ENCODE measurements around the gene TCAIM.
"Not testable (repeated sequence)": the region's sequence is repeated elsewhere in the genome, so short reads cannot be mapped to it uniquely, and the experiment has no call there.

The TCAIM gene

GRCh38 chr3:44346590-44346989, 8.0 kb downstream of the TCAIM start:
- DNase-seq (ENCODE audit: low read depth): not testable (repeated sequence)

DNA sequence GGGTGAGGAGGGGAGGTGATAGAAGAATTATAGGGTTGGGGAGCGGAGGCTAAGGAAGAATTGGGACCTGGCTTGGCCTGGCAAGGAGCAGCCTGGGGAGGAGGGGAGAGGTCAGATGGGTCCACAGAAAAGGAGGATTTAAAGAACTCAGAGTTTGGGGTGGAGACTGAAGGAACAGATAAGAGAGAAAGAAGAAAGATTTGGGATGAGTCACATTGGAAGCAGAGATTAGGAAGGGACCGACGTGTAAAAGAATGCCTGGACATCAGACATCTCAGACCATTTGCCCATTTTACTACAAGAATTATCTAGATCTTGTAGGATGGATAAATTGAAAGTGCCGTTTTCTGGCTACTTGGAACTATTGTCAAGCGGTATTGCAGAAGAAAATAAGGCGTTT, 10.4 kb downstream of the TCAIM start:
- DNase-seq (ENCODE audit: low read depth): no peak

DNA sequence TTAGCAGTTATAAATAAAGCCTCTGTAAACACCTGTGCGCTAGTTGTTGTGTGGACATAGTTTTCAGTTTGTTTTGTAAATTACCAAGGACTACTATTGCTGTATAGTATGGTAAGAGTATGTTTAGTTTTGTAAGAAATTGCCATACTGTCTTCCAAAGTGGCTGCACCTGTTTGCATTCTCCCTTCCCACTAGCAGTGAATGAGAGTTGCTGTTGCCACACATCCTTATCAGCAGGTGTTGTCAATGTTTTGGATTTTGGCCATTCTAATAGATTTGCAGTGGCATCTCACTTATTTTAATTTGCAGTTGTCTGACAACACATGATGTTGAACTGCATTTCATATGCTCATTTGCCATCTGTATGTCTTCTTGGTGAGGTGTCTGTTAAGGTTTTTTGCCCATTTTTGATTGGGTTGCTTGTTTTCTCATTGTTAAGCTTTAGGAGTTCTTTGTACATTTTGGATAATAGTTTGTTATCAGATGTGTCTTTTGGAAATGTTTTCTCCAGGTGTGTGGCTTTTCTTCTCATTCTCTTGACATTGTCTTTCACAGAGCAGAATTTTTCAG, 14.9 kb downstream of the TCAIM start:
- no peak for DNase-seq (ENCODE audit: low read depth)

- no peak for DNase-seq (ENCODE audit: low read depth)
These were observed 16.9 kb downstream of the TCAIM start for GRCh38 chr3:44355362-44356033.

DNA sequence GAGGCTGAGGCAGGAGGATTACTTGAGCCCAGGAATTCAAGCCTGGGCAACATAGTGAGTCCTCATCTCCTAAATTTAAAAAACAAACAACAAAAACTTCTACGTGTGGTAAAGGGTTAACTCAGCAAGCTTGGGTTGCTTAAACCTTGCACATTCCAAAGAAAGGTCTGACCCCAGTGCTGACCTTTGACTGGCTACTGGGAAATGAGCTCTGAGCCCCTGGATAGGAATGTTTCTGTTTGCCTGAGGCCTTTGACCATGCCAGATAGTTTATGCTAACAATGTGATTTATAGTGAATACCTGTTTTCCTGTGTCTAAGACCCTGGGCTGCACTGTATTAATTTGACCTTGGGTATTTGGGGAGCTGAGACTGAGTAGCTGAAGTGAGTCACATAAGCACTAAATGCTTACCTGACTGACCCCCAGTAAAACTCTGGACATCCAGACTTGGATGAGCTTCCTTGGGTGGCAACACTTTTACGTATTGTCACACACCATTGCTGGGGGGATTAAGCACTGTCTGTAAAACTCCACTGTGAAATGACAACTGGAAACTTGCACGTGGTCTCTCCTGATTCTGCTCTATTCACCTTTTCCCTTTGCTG, 20.7 kb downstream of the TCAIM start:
- DNase-seq (ENCODE audit: low read depth): no peak

GRCh38 chr3:44363591-44363990, 25.0 kb downstream of the TCAIM start:
- DNase-seq (ENCODE audit: low read depth): no peak

DNA sequence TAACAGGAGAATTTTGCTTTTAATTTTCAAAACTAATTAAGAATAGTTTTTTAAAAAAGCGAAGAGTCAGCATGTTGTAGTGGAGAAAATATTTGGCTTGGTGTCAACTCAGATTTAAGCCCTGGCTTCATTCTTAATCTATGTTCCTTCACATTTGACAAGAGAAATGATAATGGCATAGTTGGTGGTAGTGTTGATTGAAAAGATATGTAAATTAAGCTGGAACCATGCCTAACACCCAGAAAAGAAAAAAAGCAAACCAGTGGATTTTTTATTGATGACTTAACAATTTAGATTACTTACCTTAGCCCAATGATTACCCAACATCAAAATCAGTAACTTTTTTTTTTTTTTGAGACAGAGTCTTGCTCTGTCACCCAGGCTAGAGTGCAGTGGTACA, 27.4 kb downstream of the TCAIM start:
- no peak for DNase-seq (ENCODE audit: low read depth)

GRCh38 chr3:44375450-44375849, 36.9 kb downstream of the TCAIM start:
- no peak for DNase-seq (ENCODE audit: low read depth)

DNA sequence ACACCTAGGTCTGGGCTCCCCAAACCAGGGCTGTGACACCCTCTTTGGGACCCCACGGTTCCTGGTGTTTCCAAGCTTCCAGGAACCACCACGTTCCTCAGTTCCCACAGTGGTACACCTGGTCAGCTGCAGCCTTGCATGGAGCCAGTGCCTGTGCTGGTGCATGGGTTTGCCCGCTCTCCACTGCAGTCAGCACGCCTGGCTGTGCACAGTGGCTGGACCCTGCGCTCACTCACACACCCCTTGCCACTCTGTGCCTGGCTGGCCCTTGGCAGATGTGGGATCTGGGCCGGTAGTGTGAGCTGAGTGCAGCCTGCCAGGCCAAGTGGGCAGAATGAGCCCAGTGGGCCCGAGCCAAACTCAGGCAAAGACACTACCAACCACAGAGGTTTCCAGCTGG, 48.8 kb downstream of the TCAIM start:
- no peak for DNase-seq (ENCODE audit: low read depth)

DNA sequence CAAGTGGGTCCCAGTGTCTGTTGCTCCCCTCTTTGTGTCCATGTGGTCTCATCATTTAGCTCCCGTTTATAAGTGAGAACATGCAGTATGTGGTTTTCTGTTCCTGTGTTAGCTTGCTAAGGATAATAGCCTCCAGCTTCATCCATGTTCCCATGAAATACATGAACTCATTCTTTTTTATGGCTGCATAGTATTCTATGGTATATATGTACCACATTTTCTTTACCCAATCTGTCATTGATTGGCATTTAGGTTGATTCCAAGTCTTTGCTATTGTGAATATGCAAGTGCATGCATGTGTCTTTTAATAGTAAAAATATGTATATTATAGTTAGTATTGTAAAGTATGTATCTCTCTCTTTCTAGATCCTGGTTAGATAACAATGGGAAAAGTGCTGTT, 53.9 kb downstream of the TCAIM start:
- DNase-seq (ENCODE audit: low read depth): no peak

- DNase-seq (ENCODE audit: low read depth): no peak
These were observed 57.1 kb downstream of the TCAIM start for GRCh38 chr3:44395714-44396113.

DNA sequence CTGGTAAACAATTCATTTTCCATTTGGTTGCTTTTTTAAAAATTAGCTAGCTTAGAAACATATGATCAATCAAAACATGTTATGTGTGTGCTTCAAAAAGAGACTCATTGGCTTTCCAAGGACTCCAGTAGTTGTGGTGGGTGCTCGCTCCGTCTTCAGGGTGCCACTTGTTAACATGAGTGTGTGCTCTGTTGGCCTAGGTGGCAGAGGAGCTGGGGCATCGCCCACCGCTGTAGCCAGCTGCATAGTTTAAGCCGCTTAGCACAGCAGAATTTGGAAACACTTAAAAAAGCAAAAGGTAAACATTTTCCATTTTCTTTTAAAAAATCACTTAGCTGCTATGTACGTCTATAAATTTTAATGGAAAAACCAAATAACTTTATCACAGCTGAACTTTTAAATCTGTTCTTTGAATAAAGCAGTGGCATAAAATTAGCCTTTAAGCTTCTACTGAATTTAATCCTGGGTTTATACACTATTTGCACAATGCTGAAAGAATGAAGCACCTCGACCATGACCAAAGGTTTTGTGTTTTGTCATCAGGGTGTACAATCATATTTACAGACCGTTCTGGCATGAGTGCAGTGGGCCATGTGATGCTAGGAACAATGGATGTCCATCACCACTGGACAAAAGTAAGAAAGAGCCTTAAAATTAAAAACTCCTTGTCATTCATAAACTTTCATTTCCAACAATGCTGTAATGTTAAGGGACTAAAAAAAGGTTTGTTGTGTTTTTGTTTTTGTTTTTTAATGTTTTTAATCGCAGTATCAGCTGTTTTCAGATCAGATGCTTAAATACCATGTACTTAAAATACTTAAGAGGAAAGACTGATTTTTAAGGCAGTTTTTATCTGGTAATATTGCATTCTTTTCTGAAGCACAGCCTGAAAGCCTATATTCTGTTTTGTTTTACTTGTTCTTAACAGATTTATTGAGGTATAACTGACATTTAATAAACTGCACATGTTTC, 57.9 kb downstream of the TCAIM start:
- no peak for DNase-seq (ENCODE audit: low read depth)

DNA sequence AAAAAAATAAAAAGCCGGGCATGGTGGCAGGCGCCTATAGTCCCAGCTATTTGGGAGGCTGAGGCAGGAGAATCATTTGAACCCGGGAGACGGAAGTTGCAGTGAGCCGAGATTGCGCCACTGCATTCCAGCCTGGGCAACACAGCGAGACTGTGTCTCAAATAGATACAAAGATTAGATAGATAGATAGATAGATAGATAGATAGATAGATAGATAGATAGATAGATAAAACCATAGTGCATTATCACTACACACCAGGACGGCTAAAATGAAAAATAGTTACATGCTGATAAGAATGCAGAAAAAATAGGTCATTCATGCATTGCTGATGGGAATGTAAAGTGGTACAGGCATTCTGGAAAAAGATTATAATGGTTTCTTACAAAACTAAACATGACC, 59.7 kb downstream of the TCAIM start:
- DNase-seq (ENCODE audit: low read depth): not testable (repeated sequence)

GRCh38 chr3:44398853-44399252, 60.3 kb downstream of the TCAIM start:
- no peak for DNase-seq (ENCODE audit: low read depth)

GRCh38 chr3:44400771-44401170, 62.2 kb downstream of the TCAIM start:
- no peak for DNase-seq (ENCODE audit: low read depth)

DNA sequence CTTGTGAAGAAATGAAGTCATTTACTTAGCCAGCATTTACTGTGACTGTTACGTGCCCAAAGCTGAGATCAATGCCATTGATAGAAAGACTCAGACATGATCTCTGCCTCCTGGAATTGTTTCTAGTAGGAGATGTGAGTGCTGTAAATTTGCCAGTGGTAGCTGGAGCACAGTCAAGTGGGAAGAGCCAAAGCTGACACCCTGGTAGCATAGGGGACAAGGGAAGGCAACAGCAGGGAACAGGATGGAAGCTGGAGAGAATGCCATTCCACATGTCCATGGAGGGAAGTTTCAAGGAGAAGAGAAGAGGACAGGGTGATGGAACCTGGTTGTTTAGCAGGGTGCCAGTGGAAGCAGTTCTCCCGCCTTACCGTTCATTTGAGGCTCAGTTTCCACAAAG, 64.0 kb downstream of the TCAIM start:
- DNase-seq (ENCODE audit: low read depth): no peak

GRCh38 chr3:44409640-44410410, 71.3 kb downstream of the TCAIM start:
- no peak for DNase-seq (ENCODE audit: low read depth)

- no peak for DNase-seq (ENCODE audit: low read depth)
These were observed 72.6 kb downstream of the TCAIM start for GRCh38 chr3:44411031-44411645.

DNA sequence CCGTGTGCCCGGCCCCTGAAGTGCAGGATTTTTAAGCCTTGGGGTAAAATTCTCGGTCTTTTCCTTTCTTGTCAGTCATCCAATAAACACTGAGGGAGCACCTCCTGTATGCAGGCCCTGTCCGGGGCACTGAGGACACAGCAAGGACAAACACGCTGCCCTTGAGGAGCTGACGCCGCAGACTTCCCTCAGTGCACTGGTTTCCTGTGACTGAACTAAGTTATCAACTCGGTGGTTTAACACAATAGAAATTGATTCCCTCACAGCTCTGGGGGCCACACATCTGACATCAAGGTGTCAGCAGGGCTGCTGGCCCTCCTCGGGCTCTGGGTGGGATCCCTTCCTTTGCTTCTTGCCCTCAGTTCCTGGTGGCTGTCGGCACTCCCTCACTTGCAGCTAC, 73.8 kb downstream of the TCAIM start:
- DNase-seq (ENCODE audit: low read depth): no peak

GRCh38 chr3:44414517-44415090, 76.0 kb downstream of the TCAIM start:
- DNase-seq (ENCODE audit: low read depth): no peak

- no peak for DNase-seq (ENCODE audit: low read depth)
These were observed 76.9 kb downstream of the TCAIM start for GRCh38 chr3:44415421-44415820.

Data from activated T-helper 1 cell treated with Interleukin-2 at 50 U/mL for 16 hours (primary cell).